MM.1S (cell line): ENCODE measurements around the gene INSC.

Experiments used
- DNase-seq: peaks from one replicate; pipeline ENCODE4 v3.0.0-alpha.2; 2015
- H2AFZ ChIP-seq: fragments of 300-600 bp; sonication (generic); 2 replicates; pipeline ENCODE4 v1.6.0; 2016; ENCODE audit warnings: antibody characterized with exemption, low read length
- H3F3A ChIP-seq: fragments of 300-600 bp; sonication (generic); 2 replicates; pipeline ENCODE4 v1.6.1; 2016; ENCODE audit warnings: mild to moderate bottlenecking, antibody characterized with exemption, low read length, moderate library complexity, mixed read lengths; ENCODE audit not compliant: insufficient read depth
- H3K27ac ChIP-seq: fragments of 300-600 bp; sonication (generic); 2 replicates; pipeline ENCODE4 v1.5.1; 2016; ENCODE audit warnings: mild to moderate bottlenecking, low read length
- H3K27me3 ChIP-seq: fragments of 300-600 bp; sonication (generic); replicated peaks from 2 replicates; pipeline ENCODE4 v1.6.0; 2016; ENCODE audit warnings: low read length; ENCODE audit not compliant: insufficient read depth
- H3K36me3 ChIP-seq: fragments of 300-600 bp; sonication (generic); replicated peaks from 2 replicates; pipeline ENCODE4 v1.6.1; 2016; ENCODE audit warnings: mild to moderate bottlenecking, low read length, mixed read lengths; ENCODE audit not compliant: insufficient read depth
- H3K4me1 ChIP-seq: fragments of 300-600 bp; sonication (generic); 2 replicates; pipeline ENCODE4 v1.6.1; 2016; ENCODE audit warnings: low read length, mixed read lengths
- H3K4me2 ChIP-seq: fragments of 300-600 bp; sonication (generic); 2 replicates; pipeline ENCODE4 v1.6.0; 2016; ENCODE audit warnings: low read depth, low read length
- H3K4me3 ChIP-seq: fragments of 300-600 bp; sonication (generic); 2 replicates; pipeline ENCODE4 v1.5.1; 2016; ENCODE audit warnings: low read length, mixed read lengths
- H3K79me2 ChIP-seq: fragments of 300-600 bp; sonication (generic); 2 replicates; pipeline ENCODE4 v1.6.1; 2016; ENCODE audit warnings: mixed run types, low read length, mixed read lengths
- H3K9ac ChIP-seq: fragments of 300-600 bp; sonication (generic); 2 replicates; pipeline ENCODE4 v1.6.1; 2016; ENCODE audit warnings: low read length, mixed read lengths
- H3K9me2 ChIP-seq: fragments of 300-600 bp; sonication (generic); replicated peaks from 2 replicates; pipeline ENCODE4 v1.6.1; 2016; ENCODE audit warnings: mild to moderate bottlenecking, low read length, mixed read lengths; ENCODE audit not compliant: insufficient read depth
- H3K9me3 ChIP-seq: fragments of 300-600 bp; sonication (generic); replicated peaks from 2 replicates; pipeline ENCODE4 v1.6.1; 2016; ENCODE audit warnings: mild to moderate bottlenecking, low read length, mixed read lengths; ENCODE audit not compliant: insufficient read depth
- H4K20me1 ChIP-seq: fragments of 300-600 bp; sonication (generic); 2 replicates; pipeline ENCODE4 v1.6.1; 2016; ENCODE audit warnings: mild to moderate bottlenecking, low read length, moderate library complexity, mixed read lengths; ENCODE audit not compliant: insufficient read depth
- EZH2 ChIP-seq: fragments of 300-600 bp; sonication (generic); optimal IDR thresholded peaks from 2 replicates; pipeline ENCODE3; 2017; ENCODE audit warnings: low read depth, mild to moderate bottlenecking, antibody characterized with exemption, low read length, mixed read lengths
- EZH2phosphoT487 ChIP-seq: fragments of 300-600 bp; sonication (generic); IDR thresholded peaks from 2 replicates; pipeline ENCODE4 v1.6.1; 2018; ENCODE audit warnings: antibody characterized with exemption, low read length
- TF ChIP-seq, protein P1 (sequence below): fragments of 300-600 bp; sonication (generic); IDR thresholded peaks from 2 replicates; pipeline ENCODE4 v1.5.1; 2016; ENCODE audit warnings: antibody characterized with exemption, low read length, mixed read lengths

INSC gene

DNA sequence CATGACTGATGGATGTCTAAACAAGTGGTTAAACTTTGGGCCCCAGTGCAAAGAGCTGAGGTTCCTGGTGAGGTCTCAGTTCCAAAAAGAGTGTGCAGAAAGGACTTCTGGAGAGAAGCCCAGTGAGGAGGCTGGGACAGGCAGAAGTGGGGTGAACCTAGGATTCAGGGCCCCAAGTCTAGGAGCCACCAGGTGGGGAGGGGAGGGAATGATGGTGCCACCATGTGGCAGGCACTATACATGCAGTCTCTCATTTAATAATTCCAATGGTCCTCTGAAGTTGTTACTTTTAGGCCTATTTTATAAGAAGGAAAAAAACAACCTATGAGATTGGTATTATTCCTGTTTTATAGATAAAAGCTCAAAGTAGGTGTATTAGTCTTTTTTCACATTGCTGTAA lies 102.0 kb downstream of the INSC start:
- H3K79me2 ChIP-seq = no peaks in the 10 kb centered on the region

DNA sequence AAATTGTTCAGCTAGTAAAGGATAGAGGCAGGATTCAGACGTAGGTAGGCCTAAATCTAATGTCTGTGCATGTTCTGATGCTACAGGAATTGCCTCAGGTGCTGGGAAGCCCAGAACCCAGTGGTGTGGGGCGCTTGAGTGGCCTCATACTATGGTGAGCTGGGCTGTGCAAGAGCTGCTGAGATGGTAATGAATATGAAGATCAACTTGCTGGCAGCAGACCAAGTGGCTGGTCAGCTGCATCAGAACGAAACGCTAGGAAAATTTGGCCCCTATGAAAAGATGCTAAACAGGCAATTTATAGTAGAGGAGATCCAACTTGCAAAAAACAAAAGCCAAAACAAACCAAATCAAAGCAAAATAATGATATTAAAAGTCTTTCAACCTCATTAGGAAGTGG lies 102.7 kb downstream of the INSC start:
- Histone ChIP-seq H3K4me3 (no peak overlapping the region), H3K36me3 (no peaks in the 10 kb centered on the region), H3K9me2 (no peaks in the 10 kb centered on the region), H3K27me3 (no peaks in the 10 kb centered on the region), H3K79me2 (no peaks in the 10 kb centered on the region), H3K4me2 (no peak overlapping the region), H2AFZ (no peak overlapping the region), H4K20me1 (no peaks in the 10 kb centered on the region), H3K9me3 (no peaks in the 10 kb centered on the region), H3F3A (no peaks in the 10 kb centered on the region), H3K9ac (no peak overlapping the region), H3K27ac (no peak overlapping the region), H3K4me1 (no peaks in the 10 kb centered on the region)
- DNase-seq = no peak
- TF ChIP-seq EZH2phosphoT487 (no peak), EZH2 (no peak)
- TF ChIP-seq, protein P1, sequence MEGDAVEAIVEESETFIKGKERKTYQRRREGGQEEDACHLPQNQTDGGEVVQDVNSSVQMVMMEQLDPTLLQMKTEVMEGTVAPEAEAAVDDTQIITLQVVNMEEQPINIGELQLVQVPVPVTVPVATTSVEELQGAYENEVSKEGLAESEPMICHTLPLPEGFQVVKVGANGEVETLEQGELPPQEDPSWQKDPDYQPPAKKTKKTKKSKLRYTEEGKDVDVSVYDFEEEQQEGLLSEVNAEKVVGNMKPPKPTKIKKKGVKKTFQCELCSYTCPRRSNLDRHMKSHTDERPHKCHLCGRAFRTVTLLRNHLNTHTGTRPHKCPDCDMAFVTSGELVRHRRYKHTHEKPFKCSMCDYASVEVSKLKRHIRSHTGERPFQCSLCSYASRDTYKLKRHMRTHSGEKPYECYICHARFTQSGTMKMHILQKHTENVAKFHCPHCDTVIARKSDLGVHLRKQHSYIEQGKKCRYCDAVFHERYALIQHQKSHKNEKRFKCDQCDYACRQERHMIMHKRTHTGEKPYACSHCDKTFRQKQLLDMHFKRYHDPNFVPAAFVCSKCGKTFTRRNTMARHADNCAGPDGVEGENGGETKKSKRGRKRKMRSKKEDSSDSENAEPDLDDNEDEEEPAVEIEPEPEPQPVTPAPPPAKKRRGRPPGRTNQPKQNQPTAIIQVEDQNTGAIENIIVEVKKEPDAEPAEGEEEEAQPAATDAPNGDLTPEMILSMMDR = no peak

More for the DNA sequence above, 102.0 kb downstream of the INSC start:
- no peaks in the 10 kb centered on the region for H4K20me1 ChIP-seq
- no peak overlapping the region for H3K9ac ChIP-seq
- H3F3A ChIP-seq = no peaks in the 10 kb centered on the region
- H2AFZ ChIP-seq = no peak overlapping the region
- H3K9me3 ChIP-seq = no peaks in the 10 kb centered on the region
- DNase-seq = peak; percentile 9
- no peaks in the 10 kb centered on the region for H3K27me3 ChIP-seq
- TF ChIP-seq, protein P1 = peak; percentile 59
- no peak for TF ChIP-seq EZH2phosphoT487
- no peak overlapping the region for H3K27ac ChIP-seq
- H3K4me2 ChIP-seq = no peak overlapping the region
- H3K4me1 ChIP-seq = no peaks in the 10 kb centered on the region
- H3K9me2 ChIP-seq = no peaks in the 10 kb centered on the region
- H3K36me3 ChIP-seq = no peaks in the 10 kb centered on the region
- no peak overlapping the region for H3K4me3 ChIP-seq

DNA sequence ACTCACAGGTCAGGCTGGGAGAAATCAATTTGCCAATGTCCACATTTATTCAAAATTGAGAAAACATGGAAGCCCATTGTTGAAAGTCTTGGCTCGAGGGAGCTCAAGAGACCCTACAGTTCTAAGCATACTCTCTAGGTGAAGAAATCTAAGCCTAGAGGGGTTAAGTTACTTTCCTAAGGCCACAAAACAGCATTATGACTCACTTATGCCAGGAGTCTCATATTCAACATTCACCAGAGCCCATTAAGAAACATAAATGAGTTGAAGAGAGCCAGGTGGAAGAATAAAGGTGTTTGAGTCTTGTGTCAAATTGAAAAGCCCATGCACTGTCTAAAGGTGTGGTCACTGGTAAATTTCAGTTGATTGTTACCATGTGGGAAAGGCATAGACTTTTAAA lies 108.1 kb downstream of the INSC start:
- no peaks in the 10 kb centered on the region for H3K9me2 ChIP-seq
- H3K79me2 ChIP-seq = no peaks in the 10 kb centered on the region
- H3K9me3 ChIP-seq = no peaks in the 10 kb centered on the region
- H2AFZ ChIP-seq = no peak overlapping the region
- no peaks in the 10 kb centered on the region for H3K36me3 ChIP-seq
- no peak overlapping the region for H3K4me2 ChIP-seq
- H4K20me1 ChIP-seq = no peaks in the 10 kb centered on the region
- no peak for TF ChIP-seq EZH2phosphoT487
- TF ChIP-seq, protein P1 = no peak
- TF ChIP-seq EZH2 = no peak
- no peak overlapping the region for H3K4me3 ChIP-seq
- no peak for DNase-seq
- no peak overlapping the region for H3K27ac ChIP-seq
- H3K27me3 ChIP-seq = no peaks in the 10 kb centered on the region
- H3K4me1 ChIP-seq = no peaks in the 10 kb centered on the region
- H3F3A ChIP-seq = no peaks in the 10 kb centered on the region
- no peak overlapping the region for H3K9ac ChIP-seq
